SK-N-SH treated with all-trans-retinoic acid at 6 μM for 48 hours (cell line): ENCODE data around the gene TAOK1.
A peak's percentile ranks its signal among the peaks of the same experiment; 100 is the strongest.
"Not testable (repeated sequence)": the region's sequence is repeated elsewhere in the genome, so short reads cannot be mapped to it uniquely, and the experiment has no call there.

Experiments
- ATAC-seq: fragments of 200-7000 bp; cut with Tn5 transposase; 3 replicates; pipeline ENCODE4 v1.9.1; 2020; ENCODE audit warnings: mild to moderate bottlenecking, moderate library complexity
- ARNTL ChIP-seq: fragments of 450-650 bp; formaldehyde crosslinking; IDR thresholded peaks from 2 replicates; pipeline ENCODE4 v1.5.0; 2020; ENCODE audit warnings: low read depth, mild to moderate bottlenecking, moderate library complexity, borderline replicate concordance
- BACH2 ChIP-seq: fragments of 250-450 bp; sonication (Bioruptor Pico); IDR thresholded peaks from 2 replicates; pipeline ENCODE4 v1.9.0; 2021; ENCODE audit warnings: mild to moderate bottlenecking, borderline replicate concordance
- CREB5 ChIP-seq: fragments of 250-450 bp; sonication (Bioruptor Pico); IDR thresholded peaks from 2 replicates; pipeline ENCODE4 v1.5.1; 2020; ENCODE audit warnings: low read depth, mild to moderate bottlenecking, moderate library complexity
- ESRRG ChIP-seq: fragments of 250-450 bp; sonication (Bioruptor Pico); IDR thresholded peaks from 2 replicates; pipeline ENCODE4 v1.6.1; 2021; ENCODE audit warnings: mild to moderate bottlenecking
- GLIS3 ChIP-seq: fragments of 250-450 bp; sonication (Bioruptor Pico); IDR thresholded peaks from 2 replicates; pipeline ENCODE4 v1.5.0; 2020; ENCODE audit warnings: mild to moderate bottlenecking, moderate library complexity
- POU6F1 ChIP-seq: fragments of 250-450 bp; sonication (Bioruptor Pico); IDR thresholded peaks from 2 replicates; pipeline ENCODE4 v1.8.0; 2021; ENCODE audit warnings: low read depth, mild to moderate bottlenecking, moderate library complexity, borderline replicate concordance
- RARB ChIP-seq: fragments of 250-450 bp; sonication (Bioruptor Pico); IDR thresholded peaks from 2 replicates; pipeline ENCODE4 v1.8.0; 2021; ENCODE audit warnings: mild to moderate bottlenecking, moderate library complexity
- SNAI2 ChIP-seq: fragments of 250-450 bp; sonication (Bioruptor Pico); IDR thresholded peaks from 2 replicates; pipeline ENCODE4 v1.5.0; 2020; ENCODE audit warnings: mild to moderate bottlenecking, moderate library complexity
- TCF4 ChIP-seq: fragments of 250-450 bp; sonication (Bioruptor Pico); IDR thresholded peaks from 2 replicates; pipeline ENCODE4 v1.8.0; 2021; ENCODE audit warnings: mild to moderate bottlenecking, moderate library complexity, borderline replicate concordance
- TOX ChIP-seq: fragments of 250-450 bp; sonication (Bioruptor Pico); IDR thresholded peaks from 2 replicates; pipeline ENCODE4 v1.8.0; 2021; ENCODE audit warnings: mild to moderate bottlenecking, moderate library complexity, borderline replicate concordance
- ZC3H10 ChIP-seq: fragments of 250-450 bp; sonication (Bioruptor Pico); IDR thresholded peaks from 2 replicates; pipeline ENCODE4 v1.5.1; 2021; ENCODE audit warnings: mild to moderate bottlenecking, moderate library complexity
- ZFP3 ChIP-seq: fragments of 250-450 bp; sonication (Bioruptor Pico); IDR thresholded peaks from 2 replicates; pipeline ENCODE4 v1.5.0; 2020; ENCODE audit warnings: mild to moderate bottlenecking, moderate library complexity
- ZNF565 ChIP-seq: fragments of 450-650 bp; formaldehyde crosslinking; conservative IDR thresholded peaks from 2 replicates; pipeline ENCODE4 v1.5.0; 2020; ENCODE audit warnings: low read depth, mild to moderate bottlenecking, moderate library complexity
- ZNF70 ChIP-seq: fragments of 450-650 bp; formaldehyde crosslinking; IDR thresholded peaks from 2 replicates; pipeline ENCODE4 v1.5.0; 2020; ENCODE audit warnings: mild to moderate bottlenecking, moderate library complexity
- ZNF8 ChIP-seq: fragments of 450-650 bp; formaldehyde crosslinking; IDR thresholded peaks from 2 replicates; pipeline ENCODE4 v1.5.0; 2020; ENCODE audit warnings: mild to moderate bottlenecking, moderate library complexity
- TF ChIP-seq, protein P1 (sequence below): fragments of 250-450 bp; sonication (Bioruptor Pico); IDR thresholded peaks from 2 replicates; pipeline ENCODE4 v1.8.0; 2020; ENCODE audit warnings: mild to moderate bottlenecking, moderate library complexity, borderline replicate concordance
- TF ChIP-seq, protein P2 (sequence below): fragments of 250-450 bp; sonication (Bioruptor Pico); IDR thresholded peaks from 2 replicates; pipeline ENCODE4 v1.5.1; 2021; ENCODE audit warnings: mild to moderate bottlenecking, moderate library complexity
- TF ChIP-seq, protein P3 (sequence below): fragments of 250-450 bp; sonication (Bioruptor Pico); IDR thresholded peaks from 2 replicates; pipeline ENCODE4 v1.5.0; 2020; ENCODE audit warnings: mild to moderate bottlenecking, moderate library complexity

Gene TAOK1

DNA sequence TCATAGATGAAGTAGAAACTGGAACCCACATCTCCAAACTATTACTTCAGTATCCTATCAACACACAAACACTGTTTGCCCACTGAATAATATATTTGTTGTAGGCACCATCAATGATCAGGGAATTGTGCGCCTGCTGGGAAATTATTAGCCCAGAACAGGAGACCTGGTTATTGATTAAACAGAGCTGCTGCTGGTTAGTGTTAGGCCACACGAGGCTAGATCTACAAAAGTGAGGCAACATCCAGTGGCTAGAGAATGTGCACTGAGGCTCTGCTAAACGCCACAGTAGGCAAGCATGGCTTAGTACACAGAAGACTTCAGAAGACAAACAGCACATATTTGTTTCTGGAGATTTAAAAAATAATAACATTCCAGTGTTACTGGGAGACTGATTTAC, 165.7 kb downstream of the TAOK1 start:
- TF ChIP-seq, protein P1, sequence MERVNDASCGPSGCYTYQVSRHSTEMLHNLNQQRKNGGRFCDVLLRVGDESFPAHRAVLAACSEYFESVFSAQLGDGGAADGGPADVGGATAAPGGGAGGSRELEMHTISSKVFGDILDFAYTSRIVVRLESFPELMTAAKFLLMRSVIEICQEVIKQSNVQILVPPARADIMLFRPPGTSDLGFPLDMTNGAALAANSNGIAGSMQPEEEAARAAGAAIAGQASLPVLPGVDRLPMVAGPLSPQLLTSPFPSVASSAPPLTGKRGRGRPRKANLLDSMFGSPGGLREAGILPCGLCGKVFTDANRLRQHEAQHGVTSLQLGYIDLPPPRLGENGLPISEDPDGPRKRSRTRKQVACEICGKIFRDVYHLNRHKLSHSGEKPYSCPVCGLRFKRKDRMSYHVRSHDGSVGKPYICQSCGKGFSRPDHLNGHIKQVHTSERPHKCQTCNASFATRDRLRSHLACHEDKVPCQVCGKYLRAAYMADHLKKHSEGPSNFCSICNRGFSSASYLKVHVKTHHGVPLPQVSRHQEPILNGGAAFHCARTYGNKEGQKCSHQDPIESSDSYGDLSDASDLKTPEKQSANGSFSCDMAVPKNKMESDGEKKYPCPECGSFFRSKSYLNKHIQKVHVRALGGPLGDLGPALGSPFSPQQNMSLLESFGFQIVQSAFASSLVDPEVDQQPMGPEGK: no peak
- TF ChIP-seq ZNF70 (CRISPR knock-in tag) (no peak), BACH2 (CRISPR knock-in tag) (no peak)
- ATAC-seq: 0 out of 3 replicates have a peak, but pooled peaks have one; percentile 13

- peak; percentile 30; the same call in 1 of the 3 replicates for ATAC-seq
- TF ChIP-seq ZC3H10: no peak
- TF ChIP-seq POU6F1 (CRISPR knock-in tag): no peak
- TF ChIP-seq ZNF565 (CRISPR knock-in tag): no peak
- no peak for TF ChIP-seq ZFP3 (CRISPR knock-in tag)
- TF ChIP-seq ARNTL (CRISPR knock-in tag): no peak
- TF ChIP-seq GLIS3 (CRISPR knock-in tag): no peak
- TF ChIP-seq CREB5: no peak
- TF ChIP-seq, protein P2, sequence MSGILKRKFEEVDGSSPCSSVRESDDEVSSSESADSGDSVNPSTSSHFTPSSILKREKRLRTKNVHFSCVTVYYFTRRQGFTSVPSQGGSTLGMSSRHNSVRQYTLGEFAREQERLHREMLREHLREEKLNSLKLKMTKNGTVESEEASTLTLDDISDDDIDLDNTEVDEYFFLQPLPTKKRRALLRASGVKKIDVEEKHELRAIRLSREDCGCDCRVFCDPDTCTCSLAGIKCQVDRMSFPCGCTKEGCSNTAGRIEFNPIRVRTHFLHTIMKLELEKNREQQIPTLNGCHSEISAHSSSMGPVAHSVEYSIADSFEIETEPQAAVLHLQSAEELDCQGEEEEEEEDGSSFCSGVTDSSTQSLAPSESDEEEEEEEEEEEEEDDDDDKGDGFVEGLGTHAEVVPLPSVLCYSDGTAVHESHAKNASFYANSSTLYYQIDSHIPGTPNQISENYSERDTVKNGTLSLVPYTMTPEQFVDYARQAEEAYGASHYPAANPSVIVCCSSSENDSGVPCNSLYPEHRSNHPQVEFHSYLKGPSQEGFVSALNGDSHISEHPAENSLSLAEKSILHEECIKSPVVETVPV (CRISPR knock-in tag): no peak
- no peak for TF ChIP-seq ZNF8 (CRISPR knock-in tag)
- no peak for TF ChIP-seq TOX (CRISPR knock-in tag)
- no peak for TF ChIP-seq TCF4 (CRISPR knock-in tag)
- no peak for TF ChIP-seq RARB (CRISPR knock-in tag)
- TF ChIP-seq, protein P3, sequence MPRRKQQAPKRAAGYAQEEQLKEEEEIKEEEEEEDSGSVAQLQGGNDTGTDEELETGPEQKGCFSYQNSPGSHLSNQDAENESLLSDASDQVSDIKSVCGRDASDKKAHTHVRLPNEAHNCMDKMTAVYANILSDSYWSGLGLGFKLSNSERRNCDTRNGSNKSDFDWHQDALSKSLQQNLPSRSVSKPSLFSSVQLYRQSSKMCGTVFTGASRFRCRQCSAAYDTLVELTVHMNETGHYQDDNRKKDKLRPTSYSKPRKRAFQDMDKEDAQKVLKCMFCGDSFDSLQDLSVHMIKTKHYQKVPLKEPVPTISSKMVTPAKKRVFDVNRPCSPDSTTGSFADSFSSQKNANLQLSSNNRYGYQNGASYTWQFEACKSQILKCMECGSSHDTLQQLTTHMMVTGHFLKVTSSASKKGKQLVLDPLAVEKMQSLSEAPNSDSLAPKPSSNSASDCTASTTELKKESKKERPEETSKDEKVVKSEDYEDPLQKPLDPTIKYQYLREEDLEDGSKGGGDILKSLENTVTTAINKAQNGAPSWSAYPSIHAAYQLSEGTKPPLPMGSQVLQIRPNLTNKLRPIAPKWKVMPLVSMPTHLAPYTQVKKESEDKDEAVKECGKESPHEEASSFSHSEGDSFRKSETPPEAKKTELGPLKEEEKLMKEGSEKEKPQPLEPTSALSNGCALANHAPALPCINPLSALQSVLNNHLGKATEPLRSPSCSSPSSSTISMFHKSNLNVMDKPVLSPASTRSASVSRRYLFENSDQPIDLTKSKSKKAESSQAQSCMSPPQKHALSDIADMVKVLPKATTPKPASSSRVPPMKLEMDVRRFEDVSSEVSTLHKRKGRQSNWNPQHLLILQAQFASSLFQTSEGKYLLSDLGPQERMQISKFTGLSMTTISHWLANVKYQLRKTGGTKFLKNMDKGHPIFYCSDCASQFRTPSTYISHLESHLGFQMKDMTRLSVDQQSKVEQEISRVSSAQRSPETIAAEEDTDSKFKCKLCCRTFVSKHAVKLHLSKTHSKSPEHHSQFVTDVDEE (CRISPR knock-in tag): no peak
Measured at GRCh38 chr17:29557085-29557738, 167.0 kb downstream of the TAOK1 start.

DNA sequence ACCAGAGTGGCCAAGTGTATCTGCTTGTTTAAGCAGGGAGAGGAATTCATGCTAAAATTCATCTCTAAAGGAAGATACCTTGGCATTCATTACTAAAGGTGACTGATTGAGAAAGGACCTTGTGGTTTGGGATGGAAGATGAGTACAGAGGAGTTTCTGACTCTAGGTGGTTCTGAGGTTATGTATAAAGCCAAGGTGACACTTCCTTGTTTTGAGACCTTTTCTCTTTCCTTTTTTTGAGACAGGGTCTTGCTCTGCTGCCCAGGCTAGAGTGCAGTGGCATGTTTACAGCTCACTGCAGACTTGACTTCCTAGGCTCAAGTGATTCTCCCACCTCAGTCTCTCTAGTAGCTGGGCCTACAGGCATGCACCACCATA, 167.6 kb downstream of the TAOK1 start:
- ATAC-seq: no peak

GRCh38 chr17:29558139-29558538, 168.0 kb downstream of the TAOK1 start:
- ATAC-seq: not testable (repeated sequence)

More for the DNA sequence above, 167.6 kb downstream of the TAOK1 start:
- no peak for TF ChIP-seq ZNF565 (CRISPR knock-in tag)
- no peak for TF ChIP-seq ZC3H10
- TF ChIP-seq SNAI2 (CRISPR knock-in tag): no peak
- no peak for TF ChIP-seq ARNTL (CRISPR knock-in tag)
- no peak for TF ChIP-seq ZNF70 (CRISPR knock-in tag)
- no peak for TF ChIP-seq ESRRG (CRISPR knock-in tag)
- no peak for TF ChIP-seq BACH2 (CRISPR knock-in tag)
